GM23338 (cell line): ENCODE data around the gene SF1. TPM values are rescaled to one million over a fixed set of nuclear protein-coding genes. Genes with fewer than 3 reads are reported as not detected.

Experiments
- ATAC-seq: fragments of 200-7000 bp; cut with Tn5 transposase; 3 replicates; pipeline ENCODE4 v1.9.1; 2020
- DNase-seq: peaks from one replicate; pipeline ENCODE4 v3.0.0-alpha.2; 2015; ENCODE audit warnings: low spot score
- H2AFZ ChIP-seq: fragments of 200-600 bp; sonication (generic); 2 replicates; pipeline ENCODE4 v1.8.0; 2016; ENCODE audit warnings: antibody characterized with exemption, mild to moderate bottlenecking, moderate library complexity
- H3F3A ChIP-seq: fragments of 200-600 bp; sonication (generic); replicated peaks from 2 replicates; pipeline ENCODE4 v1.8.0; 2017; ENCODE audit warnings: antibody characterized with exemption, mixed run types, low read depth
- H3K27ac ChIP-seq: fragments of 200-600 bp; sonication (generic); 2 replicates; pipeline ENCODE4 v1.6.1; 2016; ENCODE audit warnings: low read depth
- H3K27me3 ChIP-seq: fragments of 200-600 bp; sonication (generic); 2 replicates; pipeline ENCODE4 v1.8.0; 2016; ENCODE audit warnings: mild to moderate bottlenecking, mixed run types, moderate library complexity; ENCODE audit not compliant: insufficient read depth
- H3K36me3 ChIP-seq: fragments of 200-600 bp; sonication (generic); 2 replicates; pipeline ENCODE4 v1.8.0; 2016; ENCODE audit warnings: mild to moderate bottlenecking; ENCODE audit not compliant: insufficient read depth
- H3K4me1 ChIP-seq: fragments of 200-600 bp; sonication (generic); 2 replicates; pipeline ENCODE4 v1.8.0; 2016; ENCODE audit warnings: mild to moderate bottlenecking, moderate library complexity; ENCODE audit not compliant: insufficient read depth
- H3K4me2 ChIP-seq: fragments of 200-600 bp; sonication (generic); 2 replicates; pipeline ENCODE4 v1.7.1; 2017; ENCODE audit warnings: mixed run types
- H3K4me3 ChIP-seq: fragments of 200-600 bp; sonication (generic); 2 replicates; pipeline ENCODE4 v1.6.1; 2016; ENCODE audit warnings: mixed run types
- H3K79me2 ChIP-seq: fragments of 200-600 bp; sonication (generic); replicated peaks from 2 replicates; pipeline ENCODE4 v1.8.0; 2017; ENCODE audit warnings: mild to moderate bottlenecking; ENCODE audit not compliant: insufficient read depth
- H3K9me2 ChIP-seq: fragments of 200-600 bp; sonication (generic); 2 replicates; pipeline ENCODE4 v1.8.0; 2017; ENCODE audit not compliant: insufficient read depth
- H4K20me1 ChIP-seq: fragments of 200-600 bp; sonication (generic); replicated peaks from 2 replicates; pipeline ENCODE4 v1.8.0; 2017; ENCODE audit warnings: mild to moderate bottlenecking; ENCODE audit not compliant: insufficient read depth
- H3K27ac Mint-ChIP-seq: 2 replicates; pipeline ENCODE4 v1.8.0; 2020; ENCODE audit warnings: inconsistent platforms, mild to moderate bottlenecking, moderate library complexity, mixed read lengths
- H3K27me3 Mint-ChIP-seq: 3 replicates; pipeline ENCODE4 v1.8.0; 2022; ENCODE audit warnings: low read depth, mild to moderate bottlenecking, moderate library complexity, mixed read lengths, inconsistent platforms; ENCODE audit not compliant: insufficient read depth, poor library complexity
- H3K36me3 Mint-ChIP-seq: 3 replicates; pipeline ENCODE4 v1.8.0; 2021; ENCODE audit warnings: low read depth, mild to moderate bottlenecking, inconsistent platforms, moderate library complexity, mixed read lengths
- H3K4me1 Mint-ChIP-seq: 3 replicates; pipeline ENCODE4 v1.8.0; 2020; ENCODE audit warnings: mild to moderate bottlenecking, inconsistent platforms, mixed read lengths
- H3K4me3 Mint-ChIP-seq: 3 replicates; pipeline ENCODE4 v1.8.0; 2021; ENCODE audit warnings: moderate library complexity, mild to moderate bottlenecking, inconsistent platforms, mixed read lengths
- H3K9me3 Mint-ChIP-seq: 3 replicates; pipeline ENCODE4 v1.8.0; 2020; ENCODE audit warnings: moderate library complexity, mild to moderate bottlenecking, inconsistent platforms, mixed read lengths
- CREB1 ChIP-seq: fragments of 250-450 bp; sonication (Bioruptor Pico); IDR thresholded peaks from 2 replicates; pipeline ENCODE4 v1.5.0; 2020; ENCODE audit warnings: low read depth, mild to moderate bottlenecking, moderate library complexity
- CTCF ChIP-seq, 2 experiments: fragments of 200-600 bp in 1 of 2; sonication (generic) in 1 of 2; conservative IDR thresholded peaks; 2 replicates each; pipeline versions ENCODE4 v1.5.1 to v1.6.1; 2016 to 2017; ENCODE audit warnings: antibody characterized with exemption in 2 of 2, low read depth in 2 of 2, mild to moderate bottlenecking in 2 of 2, moderate library complexity in 1 of 2
- ETS1 ChIP-seq: IDR thresholded peaks from 2 replicates; pipeline ENCODE4 v1.6.1; 2016; ENCODE audit warnings: antibody characterized with exemption
- EZH2 ChIP-seq: fragments of 200-600 bp; sonication (generic); IDR thresholded peaks from one replicate; pipeline ENCODE4 v1.8.0; 2017; ENCODE audit warnings: antibody characterized with exemption, mild to moderate bottlenecking, low read depth; ENCODE audit not compliant: unreplicated experiment
- EZH2phosphoT487 ChIP-seq: fragments of 200-600 bp; sonication (generic); IDR thresholded peaks from one replicate; pipeline ENCODE4 v1.8.1; 2018; ENCODE audit warnings: antibody characterized with exemption; ENCODE audit not compliant: unreplicated experiment
- JUNB ChIP-seq: IDR thresholded peaks from one replicate; pipeline ENCODE4 v1.6.1; 2016; ENCODE audit warnings: antibody characterized with exemption; ENCODE audit not compliant: unreplicated experiment
- NANOG ChIP-seq: IDR thresholded peaks from 2 replicates; pipeline ENCODE4 v1.6.1; 2016; ENCODE audit warnings: antibody characterized with exemption, borderline replicate concordance
- POLR2AphosphoS5 ChIP-seq: IDR thresholded peaks from 2 replicates; pipeline ENCODE4 v1.6.1; 2016; ENCODE audit warnings: antibody characterized with exemption, low read depth
- REST ChIP-seq: IDR thresholded peaks from one replicate; pipeline ENCODE4 v1.6.1; 2018; ENCODE audit warnings: antibody characterized with exemption; ENCODE audit not compliant: unreplicated experiment
- STAT1 ChIP-seq: IDR thresholded peaks from one replicate; pipeline ENCODE4 v1.6.1; 2016; ENCODE audit warnings: antibody characterized with exemption; ENCODE audit not compliant: unreplicated experiment
- ZNF114 ChIP-seq: fragments of 250-450 bp; sonication (Bioruptor Pico); IDR thresholded peaks from 2 replicates; pipeline ENCODE4 v1.5.0; 2020; ENCODE audit warnings: mild to moderate bottlenecking, moderate library complexity
- ZNF331 ChIP-seq: fragments of 250-450 bp; sonication (Bioruptor Pico); IDR thresholded peaks from 2 replicates; pipeline ENCODE4 v1.5.0; 2020; ENCODE audit warnings: low read depth, mild to moderate bottlenecking, moderate library complexity
- polyA plus RNA-seq: library from polyadenylated mRNA; unstranded; fragments of >200 nt; fragmentation: Nextera tagmentation; extraction: Ambion mirVana; gene quantifications from 2 replicates; pipeline ENCODE4 v1.2.1, GENCODE V29; 2016
- total RNA-seq: library from RNA; depleted of rRNA; stranded (reverse); fragments of >200 nt; shearing (Covaris generic); gene quantifications from 2 replicates; pipeline ENCODE4 v1.2.3, GENCODE V29; 2014

Gene SF1
- total and polyA plus RNA-seq, 2 experiments from 2014 or later: 76.9 to 252 TPM

- TF ChIP-seq CREB1 (CRISPR knock-in tag) (no peak), REST (no peak), ZNF114 (no peak), CTCF (conservative IDR thresholded peaks at IDR 0.05; ENCODE audit: low read depth in 2 of 2) (no peak), JUNB (no peak), EZH2phosphoT487 (no peak), STAT1 (no peak), EZH2 (no peak), POLR2AphosphoS5 (no peak), ETS1 (no peak)
Measured at GRCh38 chr11:64801158-64801464, 22.8 kb upstream of the SF1 start (continued).

- ATAC-seq (no peak), DNase-seq (no peak)
- Mint-ChIP-seq H3K9me3 (no peaks in the 10 kb centered on the region), H3K27me3 (peaks cover 4% of the 10 kb centered on the region), H3K36me3 (peaks cover 1% of the 10 kb centered on the region), H3K4me3 (no peak overlapping the region), H3K4me1 (peaks cover 11% of the 10 kb centered on the region), H3K27ac (no peak overlapping the region)
- TF ChIP-seq POLR2AphosphoS5 (no peak), CTCF (conservative IDR thresholded peaks at IDR 0.05; ENCODE audit: low read depth in 2 of 2) (no peak), EZH2 (no peak), ZNF331 (no peak), JUNB (no peak), NANOG (no peak)
- Histone ChIP-seq H2AFZ (no peak overlapping the region), H3K79me2 (no peaks in the 10 kb centered on the region), H3K9me2 (no peaks in the 10 kb centered on the region), H4K20me1 (no peaks in the 10 kb centered on the region), H3K36me3 (no peaks in the 10 kb centered on the region), H3K27me3 (no peaks in the 10 kb centered on the region), H3K4me3 (no peak overlapping the region), H3K4me2 (no peak overlapping the region), H3F3A (peaks cover 8% of the 10 kb centered on the region; the same call in 1 of the 2 replicates), H3K27ac (no peak overlapping the region), H3K4me1 (peaks cover 4% of the 10 kb centered on the region; the same call in 1 of the 2 replicates)
Measured at GRCh38 chr11:64800303-64801157, 22.2 kb upstream of the SF1 start.
